DND-41 (cell line): Measurements from ENCODE around the gene LPAR2.
A peak's percentile ranks its signal among the peaks of the same experiment; 100 is the strongest.

Experiments used
- ATAC-seq: fragments of 200-7000 bp; cut with Tn5 transposase; 3 replicates; pipeline ENCODE4 v1.9.1; 2021; ENCODE audit warnings: low read depth; ENCODE audit not compliant: insufficient read depth
- DNase-seq: peaks from one replicate; pipeline ENCODE4 v3.0.0-alpha.2; 2020
- H2AFZ ChIP-seq: 2 replicates; pipeline ENCODE4 v1.6.0; 2012; ENCODE audit warnings: low read depth, low read length
- H3K27ac ChIP-seq: 2 replicates; pipeline ENCODE4 v1.5.1; 2012; ENCODE audit warnings: low read length, inconsistent platforms
- H3K27me3 ChIP-seq: fragments of 200-600 bp; sonication (generic); 2 replicates; pipeline ENCODE4 v1.6.0; 2012; ENCODE audit warnings: low read length, mild to moderate bottlenecking, inconsistent platforms; ENCODE audit not compliant: insufficient read depth, poor library complexity
- H3K36me3 ChIP-seq: 2 replicates; pipeline ENCODE4 v1.5.1; 2012; ENCODE audit warnings: low read length, inconsistent platforms; ENCODE audit not compliant: insufficient read depth
- H3K4me1 ChIP-seq: 2 replicates; pipeline ENCODE4 v1.5.1; 2012; ENCODE audit warnings: mild to moderate bottlenecking, low read length; ENCODE audit not compliant: insufficient read depth
- H3K4me2 ChIP-seq: 2 replicates; pipeline ENCODE4 v1.6.0; 2012; ENCODE audit warnings: mild to moderate bottlenecking, moderate library complexity, low read length, inconsistent platforms; ENCODE audit not compliant: insufficient read depth
- H3K4me3 ChIP-seq, 2 experiments: fragments of 200-600 bp in 1 of 2; shearing (Covaris generic) in 1 of 2; 2 replicates each; pipeline ENCODE4 v1.5.1; 2012 to 2016; ENCODE audit warnings: inconsistent platforms in 2 of 2, low read length in 2 of 2, mild to moderate bottlenecking in 2 of 2, low read depth in 1 of 2, moderate library complexity in 1 of 2
- H3K79me2 ChIP-seq: 2 replicates; pipeline ENCODE4 v1.6.0; 2012; ENCODE audit warnings: low read length, inconsistent platforms; ENCODE audit not compliant: insufficient read depth
- H3K9ac ChIP-seq: 2 replicates; pipeline ENCODE4 v1.6.0; 2012; ENCODE audit warnings: low read depth, mild to moderate bottlenecking, inconsistent platforms, low read length, moderate library complexity
- H3K9me3 ChIP-seq: 2 replicates; pipeline ENCODE4 v1.5.1; 2012; ENCODE audit warnings: low read length, moderate library complexity, mild to moderate bottlenecking, inconsistent platforms; ENCODE audit not compliant: insufficient read depth, severe bottlenecking
- H4K20me1 ChIP-seq: 2 replicates; pipeline ENCODE4 v1.6.0; 2012; ENCODE audit warnings: low read length; ENCODE audit not compliant: insufficient read depth
- CTCF ChIP-seq: IDR thresholded peaks from 2 replicates; pipeline ENCODE4 v1.5.1; 2012; ENCODE audit warnings: borderline replicate concordance, low read length, moderate library complexity, mild to moderate bottlenecking; ENCODE audit not compliant: poor library complexity, severe bottlenecking; ENCODE audit errors: extremely low read depth
- EZH2 ChIP-seq: IDR thresholded peaks from 3 replicates; pipeline ENCODE4 v1.6.1; 2012; ENCODE audit warnings: borderline replicate concordance, low read depth, mild to moderate bottlenecking, moderate library complexity, low read length, inconsistent platforms; ENCODE audit not compliant: severe bottlenecking

LPAR2 gene

GRCh38 chr19:19606021-19606420, 22.0 kb downstream of the LPAR2 start:
- Histone ChIP-seq H3K27ac (peak overlapping the region; percentile 61), H3K9ac (no peak overlapping the region)
- DNase-seq, result peak; percentile 57

GRCh38 chr19:19602713-19603324, 25.2 kb downstream of the LPAR2 start:
- TF ChIP-seq EZH2 (no peak), CTCF (no peak)
- H3K27me3 ChIP-seq, result no peaks in the 10 kb centered on the region
- ATAC-seq, result no peak
- peaks cover 7% of the 10 kb centered on the region; the same call in 1 of the 2 replicates for H3K36me3 ChIP-seq
- no peak overlapping the region for H3K4me3 ChIP-seq
- no peaks in the 10 kb centered on the region for H3K9me3 ChIP-seq
- H3K9ac ChIP-seq, result no peak overlapping the region
- H3K4me1 ChIP-seq, result peaks cover 13% of the 10 kb centered on the region
- no peak for DNase-seq
- H3K79me2 ChIP-seq, result no peaks in the 10 kb centered on the region
- H3K27ac ChIP-seq, result no peak overlapping the region
- no peak overlapping the region for H3K4me2 ChIP-seq
- H2AFZ ChIP-seq, result no peak overlapping the region
- H4K20me1 ChIP-seq, result no peaks in the 10 kb centered on the region

More at GRCh38 chr19:19606021-19606420, 22.0 kb downstream of the LPAR2 start:
- no peaks in the 10 kb centered on the region for H3K9me3 ChIP-seq
- peaks cover 3% of the 10 kb centered on the region; the same call in 1 of the 2 replicates for H3K79me2 ChIP-seq
- peaks cover 3% of the 10 kb centered on the region; the same call in 1 of the 2 replicates for H3K36me3 ChIP-seq
- H3K4me1 ChIP-seq, result peaks cover 13% of the 10 kb centered on the region
- H3K4me3 ChIP-seq, result no peak overlapping the region
- no peak overlapping the region for H2AFZ ChIP-seq
- H3K27me3 ChIP-seq, result no peaks in the 10 kb centered on the region
- peak; percentile 83 for ATAC-seq
- no peak overlapping the region for H3K4me2 ChIP-seq
- H4K20me1 ChIP-seq, result no peaks in the 10 kb centered on the region
- no peak for TF ChIP-seq EZH2
- TF ChIP-seq CTCF, result no peak

GRCh38 chr19:19602136-19602712, 25.8 kb downstream of the LPAR2 start:
- no peak for ATAC-seq
- Histone ChIP-seq H3K27me3 (no peaks in the 10 kb centered on the region), H3K4me1 (peaks cover 13% of the 10 kb centered on the region), H3K4me2 (no peak overlapping the region), H3K4me3 (no peak overlapping the region), H3K9ac (no peak overlapping the region), H3K79me2 (no peaks in the 10 kb centered on the region), H2AFZ (no peak overlapping the region), H3K27ac (no peak overlapping the region), H4K20me1 (no peaks in the 10 kb centered on the region), H3K36me3 (peaks cover 11% of the 10 kb centered on the region), H3K9me3 (no peaks in the 10 kb centered on the region)
- DNase-seq, result no peak
- TF ChIP-seq CTCF (no peak), EZH2 (no peak)
